Cerebellar nuclear complex (tissue), 1 donor: ENCODE data around the gene EMCN.
"Not testable (repeated sequence)": the region's sequence is repeated elsewhere in the genome, so short reads cannot be mapped to it uniquely, and the experiment has no call there.

Source experiments
- DNase-seq, 2 experiments: peaks; one replicate each; lab custom pipeline; 2025; lab: John Stamatoyannopoulos, UW

EMCN gene

GRCh38 chr4:100492129-100492528, 25.7 kb downstream of the EMCN start:
- no peak for DNase-seq

DNA sequence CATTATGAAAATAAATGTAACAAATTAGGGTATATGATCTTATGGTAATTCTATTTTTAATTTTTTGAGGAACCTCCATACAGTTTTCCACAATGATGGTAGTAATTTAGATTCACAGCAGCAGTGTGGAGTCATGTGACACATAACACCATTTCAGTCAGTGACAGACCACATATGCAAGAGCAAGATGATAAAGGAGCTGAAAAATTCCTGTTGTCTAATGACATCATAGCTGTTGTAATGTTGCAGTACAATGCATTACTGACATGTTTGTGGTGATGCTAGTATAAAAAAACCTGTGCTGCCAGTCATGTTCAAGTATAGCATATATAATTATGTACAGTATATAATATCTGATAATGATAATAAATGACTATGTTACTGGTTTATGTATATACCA, 28.5 kb downstream of the EMCN start:
- no peak for DNase-seq

- peak; percentile 78 to 85 for DNase-seq
Observed at GRCh38 chr4:100486496-100486895, 31.3 kb downstream of the EMCN start.

GRCh38 chr4:100483796-100484195, 34.0 kb downstream of the EMCN start:
- DNase-seq = peak; percentile 37 to 74

GRCh38 chr4:100479971-100480370, 37.9 kb downstream of the EMCN start:
- no peak for DNase-seq

- DNase-seq = no peak
Observed at GRCh38 chr4:100469555-100469954, 48.3 kb downstream of the EMCN start.

DNA sequence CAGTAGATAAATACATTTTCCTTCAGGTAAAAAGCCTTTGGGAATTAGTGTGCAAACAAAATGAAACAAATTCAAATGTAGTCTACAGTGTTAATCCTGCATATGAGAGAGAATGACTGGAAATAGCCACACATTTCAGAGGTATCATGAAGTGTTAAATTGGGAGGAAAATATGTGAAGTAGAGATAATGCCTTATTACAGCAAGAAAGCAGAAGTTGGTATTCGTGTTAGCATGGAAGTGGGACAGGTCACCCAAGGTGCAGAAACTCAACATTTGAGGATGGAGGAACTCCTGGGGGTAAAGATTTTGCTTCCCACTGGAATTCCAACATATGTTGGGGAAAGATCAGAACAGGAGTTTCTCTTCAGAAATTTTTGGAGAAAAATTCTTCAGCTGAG, 51.3 kb downstream of the EMCN start:
- DNase-seq = no peak

- no peak for DNase-seq
Observed at GRCh38 chr4:100461807-100462605, 55.8 kb downstream of the EMCN start.

GRCh38 chr4:100450449-100450848, 67.4 kb downstream of the EMCN start:
- no peak for DNase-seq

- no peak for DNase-seq
Observed at GRCh38 chr4:100431416-100431815, 86.4 kb downstream of the EMCN start.

DNA sequence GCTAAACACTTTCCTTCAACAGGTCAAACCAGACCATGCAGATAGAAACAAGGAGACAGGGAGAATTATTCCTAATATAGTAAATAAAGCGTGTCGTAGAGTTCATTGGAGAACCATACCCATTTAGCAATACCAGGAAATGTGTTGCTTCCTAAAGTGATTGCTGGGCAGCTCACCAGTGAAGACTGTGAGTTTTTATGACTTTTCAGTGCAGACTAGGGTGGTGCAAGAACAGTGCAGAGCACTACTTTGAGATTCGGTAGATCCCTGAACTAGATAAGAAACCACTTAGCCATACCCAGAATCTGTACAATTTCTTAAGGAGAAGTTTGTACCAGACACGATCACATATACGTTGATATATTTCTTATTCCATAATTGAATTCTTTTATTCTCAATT, 87.4 kb downstream of the EMCN start:
- DNase-seq = no peak

DNA sequence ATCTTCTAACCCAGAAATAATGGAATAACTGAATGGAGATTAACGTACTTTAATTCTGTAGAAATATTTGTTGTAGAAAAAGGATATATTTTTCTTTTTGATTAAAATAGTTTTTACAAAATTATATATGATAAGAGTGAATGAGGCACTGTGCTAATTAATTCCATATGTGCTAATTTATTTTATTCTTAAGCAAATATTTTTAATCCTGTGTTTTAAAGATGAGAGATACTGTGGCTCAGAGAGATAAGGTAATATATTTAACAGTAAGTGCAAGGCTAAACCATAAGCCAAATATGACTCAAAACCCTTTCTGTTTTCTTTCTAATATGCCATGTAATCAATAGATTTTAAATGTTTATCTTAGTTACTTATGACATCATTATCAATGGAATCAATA, 88.2 kb downstream of the EMCN start:
- no peak for DNase-seq

- no peak for DNase-seq
Observed at GRCh38 chr4:100428051-100428450, 89.8 kb downstream of the EMCN start.

DNA sequence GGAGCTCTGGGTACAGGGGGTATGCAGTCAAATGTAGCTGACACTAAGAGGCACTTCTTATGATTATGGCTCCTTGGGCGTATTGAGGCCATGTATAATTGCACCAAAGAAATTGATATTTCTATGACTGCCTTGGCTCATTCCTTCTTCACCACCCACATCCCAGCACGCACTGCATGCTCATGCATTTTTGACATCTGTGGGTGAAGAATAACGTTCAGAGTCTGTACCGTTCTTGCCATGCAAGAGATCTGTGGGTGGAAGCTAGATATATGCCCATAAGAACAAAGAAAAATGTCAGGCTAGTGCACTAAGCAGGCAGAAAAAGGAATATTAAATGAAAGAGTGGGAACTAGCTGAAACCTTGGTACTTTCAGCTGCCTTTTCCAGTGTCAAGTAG, 93.4 kb downstream of the EMCN start:
- no peak for DNase-seq

GRCh38 chr4:100422894-100423293, 94.9 kb downstream of the EMCN start:
- DNase-seq = peak in 1 of 2 experiments; percentile 1

DNA sequence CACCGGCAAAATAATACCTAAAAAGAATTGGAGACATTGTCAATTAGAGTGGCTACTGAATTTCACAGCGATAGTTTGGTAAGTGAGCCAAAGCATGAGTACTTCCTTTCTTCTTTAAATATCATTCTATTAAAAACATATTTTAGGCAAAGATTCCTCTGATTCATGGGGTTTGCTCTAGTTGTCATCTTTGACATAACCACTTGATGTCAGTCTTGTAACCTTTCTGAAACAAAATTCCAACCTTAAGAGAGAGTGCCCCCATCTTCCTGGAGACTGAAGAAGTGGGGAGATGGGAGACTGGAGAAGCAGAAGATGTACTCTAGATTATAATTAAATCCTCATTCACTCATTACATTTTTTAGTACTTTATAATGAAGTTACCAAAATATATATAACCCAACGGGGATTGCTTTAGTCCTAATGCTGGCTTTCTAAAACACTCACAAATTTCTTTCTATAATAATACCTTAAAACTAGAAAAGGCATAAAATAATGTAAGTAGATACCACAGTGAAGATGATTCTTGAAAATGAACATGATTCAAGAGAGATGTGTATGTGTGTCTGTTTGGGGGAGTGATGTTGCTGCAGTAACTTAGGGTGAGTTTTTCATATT, 96.4 kb downstream of the EMCN start:
- peak in 1 of 2 experiments; percentile 84 for DNase-seq

DNA sequence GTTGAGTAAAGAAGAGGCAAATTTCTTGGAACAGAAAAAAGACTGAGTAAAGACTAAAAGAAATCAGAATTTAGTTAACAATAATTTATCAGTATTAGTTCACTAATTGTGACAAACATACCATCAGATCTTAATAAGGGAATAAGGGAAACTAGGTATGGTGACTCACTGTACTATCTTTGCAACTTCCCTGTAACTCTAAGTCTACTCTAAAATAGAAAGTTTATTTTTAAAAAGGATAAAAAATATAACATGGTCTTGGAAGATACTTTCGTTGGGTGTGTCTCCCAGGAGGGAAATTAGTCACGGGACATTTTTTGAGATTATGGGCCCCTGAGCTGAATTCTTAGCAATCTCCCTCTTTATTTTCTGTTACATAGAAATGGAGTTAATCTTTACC, 97.3 kb downstream of the EMCN start:
- no peak for DNase-seq

DNA sequence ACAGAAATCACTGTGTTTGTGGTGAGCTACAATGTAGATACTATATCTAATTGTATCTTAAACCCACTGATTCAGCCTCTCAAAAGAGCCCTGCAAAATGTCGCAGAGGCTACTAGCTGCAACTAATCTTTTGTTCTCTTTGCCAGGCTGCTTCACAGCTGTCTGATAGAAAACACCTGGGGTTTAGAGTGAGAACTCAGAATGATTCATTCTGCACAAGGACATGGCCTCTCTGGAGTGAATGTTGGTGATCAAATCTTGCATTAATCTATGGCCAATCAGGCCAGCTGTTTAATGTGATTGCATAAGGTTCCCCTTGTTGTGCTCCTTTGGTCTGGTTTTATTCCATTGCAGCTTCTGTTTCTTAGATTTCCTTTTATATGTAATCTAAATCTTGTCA, 100.3 kb downstream of the EMCN start:
- no peak for DNase-seq

DNA sequence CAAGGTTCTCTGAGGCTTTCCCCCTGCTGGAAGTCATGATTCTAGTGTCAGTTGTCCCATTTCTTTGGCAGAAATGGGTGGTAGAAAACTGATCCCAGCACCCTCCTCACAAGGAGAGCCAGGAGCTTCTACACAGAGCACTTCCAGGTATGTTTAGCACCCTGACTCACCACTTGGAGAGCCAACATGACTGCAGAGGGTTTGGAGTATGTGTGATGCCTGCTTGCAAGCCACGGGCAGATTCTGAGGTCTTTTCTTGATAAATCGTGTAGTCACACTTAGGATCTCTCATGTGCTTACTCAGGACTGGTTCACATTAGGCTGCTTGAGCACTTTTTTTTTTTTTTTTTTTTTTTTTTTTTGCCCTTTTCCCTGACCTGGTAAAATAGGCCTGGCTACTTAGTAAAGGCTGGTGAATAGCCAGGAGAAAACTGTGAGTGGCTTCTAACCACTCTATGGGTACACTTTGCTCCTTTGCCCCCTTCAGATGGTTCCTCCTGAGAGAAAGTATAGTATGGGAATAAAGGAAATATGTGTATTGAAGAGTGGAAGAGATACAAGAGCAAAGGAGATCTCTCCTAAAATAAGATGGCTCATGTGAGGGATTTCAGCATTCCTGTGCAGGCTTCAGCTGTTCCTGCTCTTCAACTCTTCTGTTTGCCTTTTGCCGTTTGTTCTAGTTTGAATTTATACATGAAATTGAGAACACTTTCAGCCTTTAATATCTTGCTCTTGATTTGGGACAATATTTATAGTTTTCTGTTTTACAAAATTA, 103.6 kb downstream of the EMCN start:
- DNase-seq = no peak

DNA sequence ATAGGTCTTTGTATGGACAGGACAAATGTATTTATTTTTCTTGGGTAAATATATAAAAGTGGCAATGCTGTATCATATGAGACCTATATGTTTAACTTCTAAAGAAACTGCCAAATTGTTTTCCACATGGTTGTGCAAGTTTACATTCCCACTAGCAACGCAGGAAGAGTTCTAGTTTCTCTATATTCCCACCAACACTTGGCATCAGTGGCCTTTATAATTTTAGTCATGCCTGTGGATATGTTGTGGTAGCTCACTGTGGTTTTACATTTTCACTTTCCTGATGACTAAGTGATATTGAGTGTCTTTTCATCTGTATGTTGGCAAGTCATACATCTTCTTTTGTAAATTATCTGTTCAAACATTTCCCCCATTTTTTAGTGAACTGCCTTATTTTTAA, 126.0 kb downstream of the EMCN start:
- no peak for DNase-seq

DNA sequence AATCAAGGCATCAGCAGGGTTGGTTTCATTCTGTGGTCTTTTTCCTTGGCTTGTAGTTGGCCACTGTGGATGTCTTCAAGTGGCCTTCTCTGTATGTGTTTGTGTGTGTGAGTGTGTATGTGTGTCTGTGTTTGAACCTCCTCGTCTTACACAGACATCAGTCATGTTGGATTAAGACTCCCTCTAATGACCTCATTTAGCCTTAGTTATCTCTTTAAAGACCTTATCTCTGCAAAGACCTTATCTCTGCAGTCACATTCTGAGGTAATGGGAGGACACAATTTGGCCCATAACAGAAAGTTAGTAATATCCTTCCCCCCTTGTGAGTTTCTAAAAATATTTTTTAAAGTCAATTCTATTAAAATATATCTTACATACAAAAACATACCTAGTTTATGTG, 126.7 kb downstream of the EMCN start:
- DNase-seq = no peak

- DNase-seq = no peak
Observed at GRCh38 chr4:100386270-100386669, 131.6 kb downstream of the EMCN start.

DNA sequence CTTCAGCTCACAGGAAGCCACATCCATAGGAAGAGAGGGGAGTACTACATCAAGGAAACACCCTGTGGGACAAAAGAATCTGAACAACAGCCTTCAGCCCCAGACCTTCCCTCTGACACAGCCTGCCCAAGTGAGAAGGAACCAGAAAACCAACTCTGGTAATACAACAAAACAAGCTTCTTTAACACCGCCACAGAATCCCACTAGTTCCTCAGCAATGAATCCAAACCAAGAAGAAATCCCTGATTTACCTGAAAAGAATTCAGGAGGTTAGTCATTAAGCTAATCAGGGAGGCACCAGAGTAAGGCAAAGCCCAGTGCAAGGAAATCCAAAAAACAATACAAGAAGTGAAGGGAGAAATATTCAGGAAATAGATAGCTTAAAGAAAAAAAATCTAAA, 137.4 kb downstream of the EMCN start:
- DNase-seq = not testable (repeated sequence)
